ENCODE measurements around the gene WDR5B.

- no peak for TF ChIP-seq EZH2 (IDR thresholded peaks at IDR 0.05; ENCODE audit: insufficient read depth, poor library complexity, severe bottlenecking)
- TF ChIP-seq EZH2phosphoT487 (IDR thresholded peaks at IDR 0.05; ENCODE audit: insufficient read depth, low read depth): no peak
Observed at GRCh38 chr3:122410639-122411038, 5.2 kb downstream of the WDR5B start.
